Activated CD8-positive, alpha-beta memory T cell treated with anti-CD3 and anti-CD28 coated beads for 1 hour (primary cell): ENCODE measurements around the gene CPNE6.
"Not testable (repeated sequence)": the region's sequence is repeated elsewhere in the genome, so short reads cannot be mapped to it uniquely, and the experiment has no call there.

Source experiments
- DNase-seq, 2 donors: peaks; one replicate each; pipeline ENCODE4 v3.0.0-alpha.2; 2020; ENCODE audit warnings: low read depth in 1 of 2; ENCODE audit errors: extremely low read depth in 1 of 2

The CPNE6 gene

DNA sequence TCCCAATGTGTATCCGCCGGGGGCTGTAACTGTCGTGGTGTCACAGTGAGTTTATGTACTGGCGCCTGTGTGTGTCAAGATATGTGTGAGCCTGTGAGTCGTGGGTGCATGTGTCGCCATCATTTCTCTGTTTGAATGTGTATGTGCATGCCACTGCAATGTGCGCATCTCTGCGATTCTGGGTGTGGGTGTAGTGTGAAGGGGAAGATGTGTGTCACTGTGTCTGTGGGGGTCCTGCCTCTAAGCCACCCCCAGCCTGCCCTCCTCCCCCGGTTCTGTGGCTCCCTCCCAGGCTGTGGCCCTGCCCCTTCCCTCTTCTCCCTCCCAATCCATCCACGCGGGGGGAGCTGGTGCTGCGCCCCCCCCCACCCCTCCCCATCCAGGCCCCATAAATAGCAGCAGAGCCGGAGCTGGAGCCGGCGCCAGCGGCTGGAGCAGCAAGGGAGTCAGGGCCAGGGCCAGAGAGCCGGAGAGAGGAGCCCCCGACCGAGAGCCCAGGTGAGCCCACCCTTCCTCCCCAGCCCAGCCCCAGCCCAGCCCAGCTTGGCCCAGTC, at the start of gene CPNE6:
Gene CPNE6, plus strand, starts transcription at position 419 of the 554 bp plus-strand sequence. CDS start 1,375 bp downstream, outside the sequence.
- DNase-seq, result no peak

DNA sequence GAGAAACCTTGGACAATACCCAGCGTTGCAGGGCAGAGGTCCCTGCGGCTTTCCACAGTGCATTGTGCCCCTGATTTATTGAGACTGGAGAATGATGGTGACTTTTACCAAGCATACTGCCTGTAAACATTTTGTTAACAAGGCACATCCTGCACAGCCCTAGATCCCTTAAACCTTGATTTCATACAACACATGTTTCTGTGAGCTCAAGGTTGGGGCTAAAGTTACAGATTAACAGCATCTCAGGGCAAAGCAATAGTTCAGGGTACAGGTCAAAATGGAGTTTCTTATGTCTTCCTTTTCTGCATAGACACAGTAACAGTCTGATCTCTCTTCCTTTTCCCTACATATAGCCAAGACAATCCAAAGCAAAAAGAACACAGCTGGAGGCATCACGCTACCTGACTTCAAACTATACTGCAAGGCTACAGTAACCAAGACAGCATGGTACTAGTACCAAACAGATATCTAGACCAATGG, 46.4 kb upstream of the CPNE6 start:
- not testable (repeated sequence) for DNase-seq

DNA sequence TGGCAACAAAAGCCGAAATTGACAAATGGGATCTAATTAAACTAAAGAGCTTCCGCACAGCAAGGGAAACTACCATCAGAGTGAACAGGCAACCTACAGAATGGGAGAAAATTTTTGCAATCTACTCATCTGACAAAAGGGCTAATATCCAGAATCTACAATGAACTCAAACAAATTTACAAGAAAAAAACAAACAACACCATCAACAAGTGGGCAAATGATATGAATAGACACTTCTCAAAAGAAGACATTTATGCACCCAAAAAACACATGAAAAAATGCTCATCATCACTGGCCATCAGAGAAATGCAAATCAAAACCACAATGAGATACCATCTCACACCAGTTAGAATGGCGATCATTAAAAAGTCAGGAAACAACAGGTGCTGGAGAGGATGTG, 41.7 kb upstream of the CPNE6 start:
- DNase-seq, result not testable (repeated sequence)

DNA sequence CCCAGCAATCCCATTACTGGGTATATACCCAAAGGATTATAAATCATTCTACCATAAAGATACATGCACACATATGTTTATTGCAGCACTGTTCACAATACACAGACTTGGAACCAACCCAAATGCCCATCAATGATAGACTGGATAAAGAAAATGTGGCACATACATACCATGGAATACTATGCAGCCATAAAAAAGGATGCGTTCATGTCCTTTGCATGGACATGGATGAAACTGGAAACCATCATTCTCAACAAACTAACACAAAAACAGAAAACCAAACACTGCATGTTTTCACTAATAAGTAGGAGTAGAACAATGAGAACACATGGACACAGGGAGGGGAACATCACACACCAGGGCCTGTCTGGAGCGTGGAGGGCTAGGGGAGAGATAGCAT, 40.0 kb upstream of the CPNE6 start:
- DNase-seq, result not testable (repeated sequence)

DNA sequence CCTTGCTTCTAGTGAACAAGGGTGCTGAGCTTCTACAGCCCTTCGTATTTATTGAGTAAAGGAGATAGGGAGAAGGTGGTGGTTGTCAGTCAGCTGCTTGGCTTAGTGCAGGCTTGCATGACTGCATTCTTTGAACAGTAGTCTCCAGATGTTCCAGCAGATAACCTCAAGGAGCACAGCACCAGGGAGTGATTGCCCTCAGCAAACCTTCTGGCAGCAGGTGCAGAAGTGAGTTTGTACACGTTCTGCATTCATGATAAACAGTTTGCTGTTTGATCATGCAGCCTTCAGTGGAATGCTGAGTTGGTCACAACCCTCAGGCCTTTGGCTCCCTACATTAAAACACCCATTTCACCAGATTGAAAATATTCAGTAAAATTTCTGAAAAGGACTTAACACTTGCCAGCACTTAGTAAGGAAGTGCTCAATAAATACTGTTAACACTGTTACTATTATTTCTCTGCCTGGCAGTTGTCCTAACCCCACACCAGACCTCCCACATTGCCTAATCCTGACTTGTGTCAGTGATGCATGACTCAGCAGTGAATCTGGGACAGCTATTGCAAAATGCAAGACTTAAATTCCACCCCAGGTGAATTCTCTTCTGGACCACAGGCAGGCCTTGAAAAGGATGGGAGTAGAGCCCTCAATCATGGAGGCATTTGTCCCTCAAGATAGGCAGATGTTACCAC, 38.5 kb upstream of the CPNE6 start:
- DNase-seq, result no peak

DNA sequence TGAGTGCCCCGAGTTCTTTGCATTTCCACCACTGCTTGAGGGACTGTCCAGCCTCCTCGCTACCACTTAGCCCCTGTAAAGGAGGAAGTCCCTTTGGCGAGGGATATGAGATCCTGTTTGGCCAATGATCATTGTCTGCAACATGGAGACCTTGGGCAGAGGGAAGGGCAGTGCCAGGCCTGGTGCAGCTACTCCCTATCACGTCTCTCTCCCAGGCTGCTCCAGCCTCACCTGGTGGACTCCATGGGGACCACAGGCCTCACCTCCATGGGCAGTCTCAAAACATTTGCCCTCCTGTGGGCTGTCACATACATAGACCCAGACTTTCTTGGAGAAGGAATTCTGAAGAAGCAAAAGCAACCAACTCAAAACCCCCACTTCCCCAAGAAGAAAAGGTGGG, 35.6 kb upstream of the CPNE6 start:
- DNase-seq, result not testable (repeated sequence)

DNA sequence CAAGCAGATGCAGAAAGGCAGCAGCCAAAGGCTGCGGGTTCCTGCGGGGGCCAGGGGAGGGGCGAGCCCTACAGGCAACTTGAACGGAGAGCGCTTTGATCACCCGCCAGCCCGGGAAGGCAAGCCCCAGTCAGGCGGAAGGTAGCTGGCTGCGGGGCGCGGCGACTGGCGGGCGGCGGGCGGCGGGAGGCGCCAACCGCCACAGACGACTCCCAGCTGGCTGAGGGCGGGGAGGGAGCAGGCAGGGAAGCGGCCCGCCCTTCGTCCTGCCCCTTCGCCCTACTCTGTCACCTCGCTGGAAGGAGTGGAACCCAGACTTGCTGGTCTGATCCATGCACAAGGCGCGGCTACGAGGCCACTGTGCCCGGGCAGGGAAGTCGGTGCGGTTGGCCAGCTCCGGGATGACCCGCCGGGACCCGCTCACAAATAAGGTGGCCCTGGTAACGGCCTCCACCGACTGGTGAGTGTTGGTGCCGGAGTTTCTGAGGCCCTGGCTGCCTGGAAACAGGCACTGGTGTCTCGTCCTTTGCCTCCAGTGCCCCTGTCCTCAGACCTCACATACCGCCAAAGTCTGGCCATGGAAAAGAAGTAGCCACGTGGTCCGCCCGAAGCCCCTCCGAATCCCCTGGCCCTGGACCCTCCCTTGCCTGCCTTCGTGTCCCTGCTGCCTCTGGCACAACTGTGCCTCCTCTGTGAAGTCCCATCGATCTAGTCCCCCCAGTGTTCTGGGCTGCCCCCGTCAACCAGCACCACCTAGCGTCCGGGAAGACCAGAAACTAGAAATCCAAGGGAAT, 35.0 kb upstream of the CPNE6 start:
- DNase-seq, result peak in 1 of 2 donors; percentile 52

DNA sequence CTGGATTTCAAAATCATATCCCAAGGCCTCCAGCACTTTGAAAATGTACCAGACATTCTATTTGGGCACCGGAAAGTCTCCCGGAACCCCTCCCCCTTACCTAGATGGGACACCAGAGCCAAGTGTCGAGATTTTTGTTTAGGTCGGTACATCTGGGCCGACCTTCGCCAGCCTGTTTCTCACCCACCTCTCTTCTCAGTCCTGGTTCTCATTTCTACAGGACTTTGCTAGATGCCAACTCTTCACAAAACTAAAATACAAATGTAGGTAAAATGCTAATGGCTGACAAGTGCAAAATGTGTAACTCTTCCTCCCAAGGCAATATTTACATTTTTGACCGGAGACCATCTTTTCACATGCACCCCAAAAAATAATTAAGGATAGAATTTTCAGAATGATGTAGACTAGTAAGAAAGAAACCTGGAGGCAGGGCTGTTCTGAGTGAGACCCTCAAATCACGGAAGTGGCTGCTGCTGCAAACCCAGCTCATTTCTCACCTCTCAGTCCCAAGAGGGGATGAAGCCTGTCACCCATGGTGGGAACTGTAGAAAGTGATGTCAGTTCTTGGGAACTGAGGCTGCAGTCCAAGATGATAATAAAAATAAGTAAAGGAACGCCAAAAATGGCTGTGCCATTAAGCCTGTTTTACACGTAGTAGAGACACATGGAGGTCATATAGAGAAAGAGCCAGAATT, 34.3 kb upstream of the CPNE6 start:
- DNase-seq, result not testable (repeated sequence)

DNA sequence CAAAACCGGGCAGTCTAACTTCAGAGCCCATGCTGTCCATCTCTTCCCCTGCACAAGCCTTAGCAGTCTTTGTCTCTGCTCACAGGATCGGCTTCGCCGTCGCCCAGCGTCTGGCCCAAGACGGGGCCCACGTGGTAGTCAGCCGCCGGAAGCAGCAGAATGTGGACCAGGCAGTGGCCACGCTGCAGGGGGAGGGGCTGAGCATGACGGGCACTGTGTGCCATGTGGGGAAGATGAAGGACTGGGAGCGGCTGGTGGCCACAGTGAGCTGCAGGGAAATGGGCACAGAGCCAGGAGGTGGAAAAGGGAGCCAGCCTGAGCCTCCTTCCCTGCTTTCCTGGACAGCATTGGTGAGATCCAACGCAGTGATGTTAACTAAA, 33.7 kb upstream of the CPNE6 start:
- no peak for DNase-seq

DNA sequence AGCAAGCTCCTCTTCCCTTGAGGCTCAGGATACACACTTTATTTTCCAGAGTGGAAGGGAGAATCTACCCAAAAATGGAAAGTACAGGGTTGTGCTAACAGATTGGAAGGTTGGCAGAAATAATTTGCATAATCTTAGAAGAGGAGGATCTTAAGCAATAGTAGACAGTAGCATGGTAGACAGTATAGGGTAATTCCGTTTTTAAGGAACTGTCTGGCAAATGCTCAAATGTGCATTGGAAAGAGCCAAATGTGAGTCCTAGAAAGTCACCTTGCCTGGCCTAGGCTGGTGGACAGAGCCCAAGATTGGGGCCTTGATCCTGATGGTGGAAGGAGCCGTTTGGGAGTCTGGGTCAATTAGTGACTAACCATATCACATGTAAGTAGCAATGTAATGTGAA, 32.7 kb upstream of the CPNE6 start:
- no peak for DNase-seq

DNA sequence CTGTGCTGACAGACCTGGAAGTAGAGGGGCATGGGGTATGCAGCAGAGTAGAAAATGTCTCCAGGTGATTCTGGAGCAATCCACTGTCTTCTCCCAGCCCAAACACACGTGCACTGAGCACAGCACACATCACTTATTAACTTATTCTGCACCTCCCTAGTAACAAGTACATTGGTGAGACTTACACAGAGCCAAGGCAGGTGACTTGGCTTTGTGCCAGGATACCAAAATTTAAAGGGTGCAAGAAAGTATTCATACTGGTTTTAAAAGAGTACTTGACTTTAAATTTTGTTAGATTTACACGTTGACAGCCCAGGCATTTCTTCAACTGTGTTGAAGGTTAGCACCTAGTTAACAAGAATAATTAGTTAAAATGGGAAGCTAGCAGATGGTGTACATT, 30.7 kb upstream of the CPNE6 start:
- no peak for DNase-seq

DNA sequence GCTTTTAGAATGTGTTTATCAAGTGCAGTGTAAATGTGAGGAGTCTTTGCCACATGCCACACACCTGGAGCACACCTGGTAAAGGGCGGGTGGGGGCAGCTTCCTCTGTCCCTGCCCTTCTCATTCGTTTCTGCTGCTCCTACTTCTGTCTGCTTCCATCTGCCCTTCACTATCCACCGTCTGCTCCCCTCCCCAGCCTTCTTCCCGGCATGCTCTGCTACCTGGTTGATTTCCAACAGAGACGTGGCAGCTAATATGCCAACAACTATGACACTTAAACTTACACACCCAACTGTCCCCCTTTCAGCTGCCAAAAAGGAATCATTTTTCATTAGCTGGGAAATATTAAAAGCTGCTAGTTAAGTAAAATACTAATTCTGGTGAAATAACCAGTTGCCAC, 28.6 kb upstream of the CPNE6 start:
- DNase-seq, result no peak

DNA sequence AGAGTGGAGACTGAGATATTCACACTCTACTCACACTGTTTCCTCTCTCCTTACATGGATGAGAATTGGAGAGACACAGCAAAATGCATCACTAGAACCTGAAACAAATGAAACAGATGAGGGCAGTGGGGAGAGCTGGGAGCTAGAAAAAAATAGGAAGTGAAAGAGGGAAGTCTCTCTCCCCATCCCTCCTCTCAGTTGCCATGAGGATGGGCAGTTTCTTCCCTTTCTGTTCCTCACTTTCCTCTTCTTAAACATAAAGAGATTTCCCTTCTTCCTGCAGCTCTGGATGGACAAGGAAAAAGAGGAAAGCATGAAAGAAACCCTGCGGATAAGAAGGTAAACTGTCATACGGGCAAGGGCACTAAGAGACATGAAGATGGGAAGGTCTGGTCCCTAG, 22.4 kb upstream of the CPNE6 start:
- not testable (repeated sequence) for DNase-seq

DNA sequence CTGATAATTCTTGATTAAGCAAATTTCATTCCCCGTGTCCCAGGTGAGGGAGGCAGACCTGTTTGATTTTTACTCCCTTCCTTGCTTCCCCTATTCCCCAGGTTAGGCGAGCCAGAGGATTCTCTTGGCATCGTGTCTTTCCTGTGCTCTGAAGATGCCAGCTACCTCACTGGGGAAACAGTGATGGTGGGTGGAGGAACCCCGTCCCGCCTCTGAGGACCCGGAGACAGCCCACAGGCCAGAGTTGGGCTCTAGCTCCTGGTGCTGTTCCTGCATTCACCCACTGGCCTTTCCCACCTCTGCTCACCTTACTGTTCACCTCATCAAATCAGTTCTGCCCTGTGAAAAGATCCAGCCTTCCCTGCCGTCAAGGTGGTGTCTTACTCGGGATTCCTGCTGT, 20.6 kb upstream of the CPNE6 start:
- DNase-seq, result not testable (repeated sequence)

DNA sequence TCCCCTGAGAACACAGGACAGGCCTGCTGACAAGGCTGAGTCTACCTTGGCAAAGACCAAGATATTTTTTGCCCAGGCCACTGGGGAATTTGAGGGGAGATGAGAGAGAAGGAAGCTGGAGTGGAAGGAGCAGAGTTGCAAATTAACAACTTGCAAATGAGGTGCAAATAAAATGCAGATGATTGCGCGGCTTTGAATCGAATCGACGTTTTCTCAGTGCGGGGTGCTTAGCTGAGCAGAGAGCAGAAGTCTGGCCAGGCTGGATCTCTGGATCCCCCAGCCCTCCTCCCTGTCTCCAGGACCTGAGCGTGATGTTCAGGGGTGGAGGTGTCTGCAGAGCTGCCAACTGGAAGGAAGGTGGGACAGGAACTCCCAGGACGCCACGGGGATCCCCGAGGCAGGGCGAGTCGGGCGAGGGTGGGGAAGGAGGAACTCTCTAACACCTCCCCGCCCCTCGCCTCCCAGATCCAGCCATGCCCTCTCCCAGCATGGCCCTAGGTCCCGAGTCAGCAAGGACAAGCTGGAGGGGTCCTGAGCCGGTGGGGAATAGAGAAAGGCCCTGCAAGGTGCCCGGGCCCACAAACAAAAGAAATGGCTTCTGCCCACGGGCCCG, 20.1 kb upstream of the CPNE6 start:
- no peak for DNase-seq

DNA sequence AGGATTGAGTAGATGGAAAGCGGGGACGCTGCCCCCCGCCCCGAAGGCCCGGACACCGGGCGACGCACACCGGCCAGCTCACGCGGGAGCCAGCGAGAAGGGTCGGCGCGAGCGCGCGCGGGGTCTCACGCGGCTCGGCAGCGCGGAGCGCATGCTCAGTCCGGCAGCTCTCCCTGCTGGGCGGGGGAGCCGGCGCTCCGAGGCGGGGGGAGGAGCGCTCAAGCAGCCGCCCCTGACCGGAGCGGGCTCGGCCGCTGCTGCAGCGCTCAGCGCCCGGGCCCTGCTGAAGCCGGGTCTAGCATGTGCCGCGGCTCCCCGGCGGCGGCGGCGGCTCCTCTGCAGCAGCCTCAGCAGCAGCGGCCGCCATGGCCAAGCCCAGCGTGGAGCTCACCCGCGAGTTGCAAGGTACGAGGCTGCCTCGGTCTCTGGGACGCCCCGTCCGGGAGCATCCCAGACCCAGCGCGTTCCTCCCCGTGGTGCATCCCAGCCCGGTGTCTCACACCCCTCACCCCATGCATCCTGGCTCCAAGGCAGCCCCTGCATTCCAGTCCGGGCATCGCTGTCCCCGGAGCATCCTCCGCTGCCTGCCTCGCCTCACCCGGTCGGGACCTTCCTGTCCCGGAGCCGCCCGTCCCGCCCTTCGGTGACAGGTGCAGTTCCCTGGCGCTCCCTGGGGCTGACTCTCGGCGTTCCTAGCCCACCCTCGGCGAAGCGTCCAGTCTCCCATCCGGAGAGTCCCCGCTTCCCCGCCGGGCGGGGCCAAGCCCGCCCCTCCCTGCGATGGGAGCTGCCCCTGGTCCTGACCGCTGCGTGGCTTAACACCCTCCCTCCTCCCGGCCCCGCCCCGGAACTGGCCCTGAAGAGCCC, 19.3 kb upstream of the CPNE6 start, which contains the start of gene CARMIL3:
Gene CARMIL3, plus strand, starts transcription at position 221 of the 867 bp plus-strand sequence. Its CDS starts 145 bp downstream, at position 366.
- peak in 1 of 2 donors; percentile 44 for DNase-seq

DNA sequence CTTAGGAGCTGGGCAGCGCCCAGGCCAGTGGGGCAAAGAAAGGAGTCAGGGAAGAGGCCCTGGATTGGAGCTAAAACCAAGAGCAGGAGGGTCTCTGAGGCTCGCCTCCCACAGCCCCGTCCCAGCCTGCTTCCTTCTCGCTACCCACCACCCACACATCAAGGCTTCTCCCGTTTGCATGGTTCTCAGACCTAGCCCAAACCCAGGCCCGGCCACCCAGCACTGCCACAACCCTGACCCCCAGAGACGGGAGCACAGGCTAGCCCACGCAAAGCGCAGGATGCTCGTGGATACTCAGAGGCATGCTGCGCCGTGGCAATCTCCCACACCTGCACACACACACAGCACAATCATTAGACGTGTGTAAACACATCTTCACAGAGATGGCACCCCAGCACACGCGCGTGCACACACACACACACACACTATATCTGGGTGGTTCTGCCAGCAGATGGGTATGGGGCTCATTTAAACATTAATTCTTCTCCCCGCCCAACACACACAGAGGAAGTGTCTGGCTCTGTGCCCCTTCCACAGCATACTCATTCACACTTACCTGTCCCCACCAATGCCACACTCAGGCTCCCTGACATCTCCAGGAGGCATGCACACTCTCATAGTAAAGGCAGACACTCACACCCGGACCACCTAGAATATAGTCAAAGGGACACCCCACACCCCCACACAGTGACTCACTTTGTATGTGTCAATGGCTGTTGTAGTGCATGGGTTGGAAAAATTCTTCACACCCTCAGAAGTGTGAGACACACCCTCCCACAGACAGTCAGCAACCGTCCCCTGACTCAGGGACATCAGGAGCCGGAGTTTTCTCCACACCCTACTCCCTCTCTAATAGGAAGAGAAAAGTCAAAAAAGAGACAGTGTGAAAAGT, 18.5 kb upstream of the CPNE6 start:
- no peak for DNase-seq

DNA sequence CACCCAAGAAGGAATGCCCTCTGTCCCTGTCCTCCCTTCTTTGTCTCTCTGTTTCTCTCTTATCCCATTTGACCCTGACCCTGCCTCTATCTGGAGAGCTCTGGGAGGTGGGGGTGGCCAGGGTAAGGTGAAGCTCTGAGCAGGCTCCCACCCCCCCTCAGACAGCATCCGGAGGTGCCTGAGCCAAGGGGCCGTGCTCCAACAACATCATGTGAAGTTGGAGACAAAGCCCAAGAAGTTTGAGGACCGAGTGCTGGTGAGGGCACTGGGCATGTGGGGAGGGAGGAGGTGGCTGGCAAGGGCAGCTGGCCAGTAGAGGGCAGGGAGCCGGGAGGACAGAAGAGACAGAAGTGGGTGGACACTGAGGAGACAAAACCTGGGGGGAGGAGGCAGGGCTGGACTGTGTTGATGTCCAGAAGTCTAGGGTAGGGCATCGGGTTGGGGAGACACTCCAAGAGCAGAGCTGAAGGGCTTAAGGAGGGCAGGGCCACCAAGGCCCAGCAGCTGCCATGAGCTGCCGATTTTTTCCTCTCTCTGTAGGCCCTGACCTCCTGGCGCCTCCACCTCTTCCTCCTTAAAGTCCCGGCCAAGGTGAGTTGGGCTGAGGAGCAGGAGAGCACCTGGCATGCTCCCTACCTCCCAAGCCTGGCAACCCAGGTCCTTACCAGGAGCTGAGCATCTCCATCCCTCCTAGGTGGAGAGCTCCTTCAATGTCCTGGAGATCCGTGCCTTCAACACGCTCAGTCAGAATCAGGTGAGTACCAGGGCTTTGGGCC, 17.6 kb upstream of the CPNE6 start:
- DNase-seq, result no peak
